Measurements from ENCODE around the gene MYZAP.

DNA sequence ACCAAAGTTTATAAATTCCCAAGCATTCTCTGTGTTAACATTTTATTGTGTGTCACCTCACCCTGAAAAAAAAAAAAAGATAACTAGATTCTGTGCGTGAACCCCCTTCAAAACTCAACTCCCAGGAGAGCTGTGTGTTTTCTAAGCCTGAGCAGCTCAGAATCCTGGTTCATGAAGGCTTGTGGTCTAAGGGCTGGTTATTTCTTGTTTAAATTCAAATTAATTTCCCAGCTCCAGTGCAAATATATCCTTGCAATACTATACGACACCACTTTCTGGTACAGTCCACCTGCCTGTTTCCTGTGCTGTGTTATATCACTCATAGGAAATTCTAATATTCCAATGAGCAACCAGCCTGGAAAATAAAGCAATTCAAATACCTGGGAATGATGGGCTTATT, 23.4 kb upstream of the MYZAP start:
- TF ChIP-seq, protein P1, sequence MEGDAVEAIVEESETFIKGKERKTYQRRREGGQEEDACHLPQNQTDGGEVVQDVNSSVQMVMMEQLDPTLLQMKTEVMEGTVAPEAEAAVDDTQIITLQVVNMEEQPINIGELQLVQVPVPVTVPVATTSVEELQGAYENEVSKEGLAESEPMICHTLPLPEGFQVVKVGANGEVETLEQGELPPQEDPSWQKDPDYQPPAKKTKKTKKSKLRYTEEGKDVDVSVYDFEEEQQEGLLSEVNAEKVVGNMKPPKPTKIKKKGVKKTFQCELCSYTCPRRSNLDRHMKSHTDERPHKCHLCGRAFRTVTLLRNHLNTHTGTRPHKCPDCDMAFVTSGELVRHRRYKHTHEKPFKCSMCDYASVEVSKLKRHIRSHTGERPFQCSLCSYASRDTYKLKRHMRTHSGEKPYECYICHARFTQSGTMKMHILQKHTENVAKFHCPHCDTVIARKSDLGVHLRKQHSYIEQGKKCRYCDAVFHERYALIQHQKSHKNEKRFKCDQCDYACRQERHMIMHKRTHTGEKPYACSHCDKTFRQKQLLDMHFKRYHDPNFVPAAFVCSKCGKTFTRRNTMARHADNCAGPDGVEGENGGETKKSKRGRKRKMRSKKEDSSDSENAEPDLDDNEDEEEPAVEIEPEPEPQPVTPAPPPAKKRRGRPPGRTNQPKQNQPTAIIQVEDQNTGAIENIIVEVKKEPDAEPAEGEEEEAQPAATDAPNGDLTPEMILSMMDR (conservative IDR thresholded peaks at IDR 0.05; ENCODE audit: low read length), result no peak
- no peak for TF ChIP-seq EZH2phosphoT487 (IDR thresholded peaks at IDR 0.05; ENCODE audit: borderline replicate concordance)

All from Loucy (cell line).